DOHH2 (cell line): ENCODE measurements around the gene CAMKMT.

Experiments used
- H3F3A ChIP-seq: fragments of 200-600 bp; sonication (generic), shearing (Covaris generic); 2 replicates; pipeline ENCODE4 v1.6.0; 2016; ENCODE audit warnings: antibody characterized with exemption, mild to moderate bottlenecking; ENCODE audit not compliant: control insufficient read depth, insufficient read depth
- H3K27ac ChIP-seq: fragments of 200-600 bp; sonication (generic); 2 replicates; pipeline ENCODE4 v1.5.1; 2014; ENCODE audit warnings: low read depth, mild to moderate bottlenecking, low read length, moderate library complexity
- H3K27me3 ChIP-seq: fragments of 200-600 bp; sonication (generic); 2 replicates; pipeline ENCODE4 v1.6.1; 2014; ENCODE audit warnings: mild to moderate bottlenecking, low read length, mixed read lengths; ENCODE audit not compliant: control insufficient read depth
- H3K36me3 ChIP-seq: fragments of 200-600 bp; sonication (generic); 2 replicates; pipeline ENCODE4 v1.6.1; 2014; ENCODE audit warnings: mild to moderate bottlenecking, low read length, moderate library complexity, mixed read lengths; ENCODE audit not compliant: control insufficient read depth
- H3K4me1 ChIP-seq: fragments of 200-600 bp; sonication (generic); 2 replicates; pipeline ENCODE4 v1.6.1; 2014; ENCODE audit warnings: mild to moderate bottlenecking, low read length, mixed read lengths; ENCODE audit not compliant: control insufficient read depth
- H3K4me2 ChIP-seq: fragments of 200-600 bp; sonication (generic); 2 replicates; pipeline ENCODE4 v1.6.0; 2014; ENCODE audit warnings: mild to moderate bottlenecking, low read length, moderate library complexity
- H3K4me3 ChIP-seq: fragments of 200-600 bp; sonication (generic); 2 replicates; pipeline ENCODE4 v1.5.1; 2014; ENCODE audit warnings: mild to moderate bottlenecking, low read length, mixed read lengths
- H3K79me2 ChIP-seq: fragments of 200-600 bp; sonication (generic); 2 replicates; pipeline ENCODE4 v1.6.1; 2014; ENCODE audit warnings: mild to moderate bottlenecking, low read length, mixed read lengths; ENCODE audit not compliant: control insufficient read depth
- H3K9me2 ChIP-seq: fragments of 200-600 bp; sonication (generic); replicated peaks from 2 replicates; pipeline ENCODE4 v1.6.1; 2014; ENCODE audit warnings: mild to moderate bottlenecking, low read length, mixed read lengths; ENCODE audit not compliant: control insufficient read depth
- H3K9me3 ChIP-seq: fragments of 200-600 bp; sonication (generic); 2 replicates; pipeline ENCODE4 v1.6.1; 2014; ENCODE audit warnings: antibody characterized with exemption, low read length, mixed read lengths; ENCODE audit not compliant: control insufficient read depth, insufficient read depth
- H4K20me1 ChIP-seq: fragments of 200-600 bp; sonication (generic); 2 replicates; pipeline ENCODE4 v1.6.0; 2014; ENCODE audit warnings: low read depth, mild to moderate bottlenecking, antibody characterized with exemption, low read length, moderate library complexity; ENCODE audit not compliant: control insufficient read depth, insufficient read depth
- CTCF ChIP-seq: fragments of 200-600 bp; sonication (generic); IDR thresholded peaks from one replicate; pipeline ENCODE4 v1.5.1; 2014; ENCODE audit warnings: antibody characterized with exemption, mild to moderate bottlenecking, low read depth, low read length; ENCODE audit not compliant: poor library complexity, severe bottlenecking
- EZH2phosphoT487 ChIP-seq: fragments of 200-600 bp; sonication (generic); IDR thresholded peaks from 2 replicates; pipeline ENCODE4 v1.6.1; 2017; ENCODE audit warnings: borderline replicate concordance, mild to moderate bottlenecking, antibody characterized with exemption, low read length, moderate library complexity, mixed read lengths

The CAMKMT gene

GRCh38 chr2:44821500-44821899, 459.8 kb downstream of the CAMKMT start:
- TF ChIP-seq EZH2phosphoT487 = no peak
- TF ChIP-seq CTCF = no peak
- Histone ChIP-seq H3K9me3 (no peaks in the 10 kb centered on the region), H3K27ac (no peak overlapping the region), H3K4me2 (no peak overlapping the region), H3F3A (no peaks in the 10 kb centered on the region), H4K20me1 (no peaks in the 10 kb centered on the region), H3K79me2 (no peaks in the 10 kb centered on the region), H3K9me2 (no peaks in the 10 kb centered on the region), H3K36me3 (no peaks in the 10 kb centered on the region), H3K4me3 (no peak overlapping the region), H3K27me3 (no peaks in the 10 kb centered on the region), H3K4me1 (no peaks in the 10 kb centered on the region)

GRCh38 chr2:44822174-44822573, 460.4 kb downstream of the CAMKMT start:
- H3F3A ChIP-seq = no peaks in the 10 kb centered on the region
- H3K4me1 ChIP-seq = no peaks in the 10 kb centered on the region
- no peaks in the 10 kb centered on the region for H3K36me3 ChIP-seq
- no peaks in the 10 kb centered on the region for H3K9me3 ChIP-seq
- no peak overlapping the region for H3K27ac ChIP-seq
- H3K4me3 ChIP-seq = no peak overlapping the region
- H3K79me2 ChIP-seq = no peaks in the 10 kb centered on the region
- no peaks in the 10 kb centered on the region for H4K20me1 ChIP-seq
- TF ChIP-seq CTCF (no peak), EZH2phosphoT487 (no peak)
- no peak overlapping the region for H3K4me2 ChIP-seq
- no peaks in the 10 kb centered on the region for H3K9me2 ChIP-seq
- no peaks in the 10 kb centered on the region for H3K27me3 ChIP-seq
